ENCODE results near the gene CHST6.
"Not testable (repeated sequence)": the region's sequence is repeated elsewhere in the genome, so short reads cannot be mapped to it uniquely, and the experiment has no call there.

CHST6 gene

GRCh38 chr16:75526032-75526790 lies 31.0 kb upstream of the CHST6 start:
- H3K9me3 Mint-ChIP-seq = no peaks in the 10 kb centered on the region
- no peak overlapping the region for H3K27ac Mint-ChIP-seq
- no peak for DNase-seq
- H3K4me3 Mint-ChIP-seq = no peak overlapping the region
- H3K27me3 Mint-ChIP-seq = no peaks in the 10 kb centered on the region
- no peaks in the 10 kb centered on the region for H3K4me1 Mint-ChIP-seq (ENCODE audit: low read depth)
- H3K36me3 Mint-ChIP-seq (ENCODE audit: low read depth) = no peaks in the 10 kb centered on the region

DNA sequence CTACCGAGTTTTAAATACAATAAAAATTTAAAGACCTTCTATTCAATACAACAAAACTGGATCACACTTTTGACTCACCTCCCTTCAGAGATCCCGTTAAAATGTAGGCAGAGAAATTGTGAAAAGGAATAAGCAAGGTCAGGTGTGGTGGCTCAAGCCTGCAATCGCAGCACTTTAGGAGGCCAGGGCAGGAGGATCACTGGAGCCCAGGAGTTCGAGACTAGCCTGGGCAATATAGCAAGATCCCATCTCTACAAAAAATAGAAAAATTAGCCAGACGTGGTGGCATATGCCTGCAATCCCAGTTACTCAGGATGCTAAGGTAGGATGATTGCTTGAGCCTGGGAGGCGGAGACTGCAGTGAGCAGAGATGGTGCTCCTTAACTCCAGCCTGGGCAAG lies 23.9 kb upstream of the CHST6 start:
- Mint-ChIP-seq H3K36me3 (ENCODE audit: low read depth) (no peaks in the 10 kb centered on the region), H3K4me3 (no peak overlapping the region), H3K4me1 (ENCODE audit: low read depth) (peaks cover 14% of the 10 kb centered on the region), H3K27me3 (no peaks in the 10 kb centered on the region), H3K27ac (no peak overlapping the region), H3K9me3 (no peaks in the 10 kb centered on the region)
- no peak for DNase-seq

GRCh38 chr16:75516189-75516966 lies 21.1 kb upstream of the CHST6 start:
- not testable (repeated sequence) for H3K9me3 Mint-ChIP-seq; H3K27me3 Mint-ChIP-seq; H3K36me3 Mint-ChIP-seq (ENCODE audit: low read depth)
- Mint-ChIP-seq H3K4me1 (ENCODE audit: low read depth) (peaks cover 14% of the 10 kb centered on the region), H3K4me3 (peak overlapping the region; percentile 84), H3K27ac (peak overlapping the region; percentile 57)
- peak; percentile 71 for DNase-seq

- Mint-ChIP-seq H3K4me1 (ENCODE audit: low read depth) (peaks cover 14% of the 10 kb centered on the region), H3K27me3 (no peaks in the 10 kb centered on the region), H3K4me3 (no peak overlapping the region), H3K36me3 (ENCODE audit: low read depth) (no peaks in the 10 kb centered on the region), H3K9me3 (no peaks in the 10 kb centered on the region), H3K27ac (no peak overlapping the region)
- no peak for DNase-seq
Measured at GRCh38 chr16:75514296-75514695, 19.1 kb upstream of the CHST6 start.

GRCh38 chr16:75506574-75506973 lies 11.3 kb upstream of the CHST6 start:
- Mint-ChIP-seq H3K4me1 (ENCODE audit: low read depth) (peaks cover 3% of the 10 kb centered on the region), H3K36me3 (ENCODE audit: low read depth) (no peaks in the 10 kb centered on the region), H3K4me3 (no peak overlapping the region), H3K27me3 (peaks cover 13% of the 10 kb centered on the region), H3K27ac (no peak overlapping the region), H3K9me3 (no peaks in the 10 kb centered on the region)
- no peak for DNase-seq

GRCh38 chr16:75506107-75506506 lies 10.9 kb upstream of the CHST6 start:
- Mint-ChIP-seq H3K4me1 (ENCODE audit: low read depth) (peaks cover 3% of the 10 kb centered on the region), H3K4me3 (no peak overlapping the region), H3K27ac (no peak overlapping the region), H3K9me3 (no peaks in the 10 kb centered on the region), H3K27me3 (peaks cover 13% of the 10 kb centered on the region), H3K36me3 (ENCODE audit: low read depth) (no peaks in the 10 kb centered on the region)
- DNase-seq = no peak

DNA sequence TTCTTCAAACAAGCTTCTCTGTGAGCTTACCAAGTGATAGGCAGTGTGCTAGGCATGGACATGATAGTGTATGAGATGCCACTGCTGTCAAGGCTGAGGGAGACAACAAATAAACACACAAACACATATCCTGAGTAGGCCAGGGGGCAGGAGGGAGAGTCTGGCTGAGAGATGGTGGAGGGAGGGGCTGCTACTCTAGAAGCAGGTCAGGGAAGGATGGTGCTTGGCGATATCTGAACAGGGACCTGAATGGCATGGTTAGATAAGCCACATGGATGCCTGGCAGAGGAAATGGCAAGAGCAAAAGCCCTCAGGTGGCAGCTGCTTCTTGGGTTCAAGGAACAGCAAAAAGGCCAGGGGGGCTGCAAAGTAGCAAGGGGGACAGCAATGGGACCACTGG lies 8.6 kb upstream of the CHST6 start:
- Mint-ChIP-seq H3K9me3 (no peaks in the 10 kb centered on the region), H3K36me3 (ENCODE audit: low read depth) (no peaks in the 10 kb centered on the region), H3K4me1 (ENCODE audit: low read depth) (peaks cover 3% of the 10 kb centered on the region), H3K27ac (no peak overlapping the region), H3K27me3 (peaks cover 13% of the 10 kb centered on the region), H3K4me3 (no peak overlapping the region)
- no peak for DNase-seq

GRCh38 chr16:75502916-75503605 lies 7.8 kb upstream of the CHST6 start:
- peaks cover 3% of the 10 kb centered on the region for H3K4me1 Mint-ChIP-seq (ENCODE audit: low read depth)

GRCh38 chr16:75501820-75502219 lies 6.6 kb upstream of the CHST6 start:
- not testable (repeated sequence) for H3K27ac Mint-ChIP-seq; DNase-seq; H3K4me3 Mint-ChIP-seq; H3K36me3 Mint-ChIP-seq (ENCODE audit: low read depth); H3K9me3 Mint-ChIP-seq; H3K4me1 Mint-ChIP-seq (ENCODE audit: low read depth)
- peaks cover 14% of the 10 kb centered on the region for H3K27me3 Mint-ChIP-seq

More at GRCh38 chr16:75502916-75503605, 7.8 kb upstream of the CHST6 start:
- no peak for DNase-seq
- Mint-ChIP-seq H3K4me3 (no peak overlapping the region), H3K9me3 (no peaks in the 10 kb centered on the region), H3K36me3 (ENCODE audit: low read depth) (no peaks in the 10 kb centered on the region), H3K27me3 (peaks cover 9% of the 10 kb centered on the region), H3K27ac (no peak overlapping the region)

GRCh38 chr16:75501359-75501758 lies 6.1 kb upstream of the CHST6 start:
- H3K9me3 Mint-ChIP-seq = no peaks in the 10 kb centered on the region
- no peak overlapping the region for H3K4me3 Mint-ChIP-seq
- no peak for DNase-seq
- H3K27me3 Mint-ChIP-seq = peaks cover 13% of the 10 kb centered on the region
- no peaks in the 10 kb centered on the region for H3K36me3 Mint-ChIP-seq (ENCODE audit: low read depth)
- no peak overlapping the region for H3K27ac Mint-ChIP-seq
- H3K4me1 Mint-ChIP-seq (ENCODE audit: low read depth) = peaks cover 3% of the 10 kb centered on the region

GRCh38 chr16:75498605-75499322 lies 3.5 kb upstream of the CHST6 start:
- H3K4me1 Mint-ChIP-seq (ENCODE audit: low read depth); H3K4me3 Mint-ChIP-seq; DNase-seq; H3K9me3 Mint-ChIP-seq; H3K36me3 Mint-ChIP-seq (ENCODE audit: low read depth); H3K27ac Mint-ChIP-seq: not testable (repeated sequence)
- peaks cover 27% of the 10 kb centered on the region for H3K27me3 Mint-ChIP-seq

DNA sequence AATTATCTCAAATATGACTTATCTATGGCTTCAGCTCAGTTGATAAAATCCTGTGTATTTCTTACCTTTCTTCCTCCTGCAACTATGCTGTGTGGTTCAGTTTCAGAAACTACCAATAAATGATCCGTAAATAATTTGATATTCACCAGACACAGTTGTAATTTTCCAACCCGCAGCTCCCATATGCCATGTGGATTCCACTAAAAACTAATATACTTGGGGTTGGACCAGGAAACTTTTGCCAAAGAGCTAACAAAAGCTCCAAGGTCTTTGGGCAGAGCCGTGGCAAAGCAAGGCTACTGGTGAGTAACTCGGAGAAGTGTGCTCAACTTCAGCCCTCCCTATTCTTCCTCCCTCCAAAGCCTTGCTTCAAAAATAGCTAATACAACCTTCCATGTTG lies 2.3 kb upstream of the CHST6 start:
- no peak overlapping the region for H3K27ac Mint-ChIP-seq

DNA sequence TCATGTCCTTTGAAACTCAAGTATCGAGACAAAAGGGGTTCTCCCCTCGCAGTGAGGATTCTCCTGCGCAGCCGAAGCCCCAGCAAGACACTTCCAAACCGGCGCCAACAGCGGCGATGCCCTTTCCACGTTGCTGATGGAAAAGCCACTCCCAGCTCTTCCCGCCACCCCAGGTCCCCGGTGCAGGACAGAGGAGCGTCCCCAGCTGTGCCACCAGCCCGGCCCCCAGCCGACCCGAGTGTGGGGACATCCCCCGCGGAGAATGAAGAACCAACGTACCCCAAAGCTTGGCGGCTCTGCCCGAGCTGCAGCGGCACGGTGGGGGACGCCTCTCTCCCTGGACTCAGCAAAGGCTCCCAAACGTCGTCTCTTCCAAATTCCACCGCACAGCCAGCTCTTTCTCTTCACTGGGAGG lies 573 bp downstream of the CHST6 start:
- H3K36me3 Mint-ChIP-seq (ENCODE audit: low read depth) = no peaks in the 10 kb centered on the region
- no peak for DNase-seq
- no peaks in the 10 kb centered on the region for H3K9me3 Mint-ChIP-seq
- H3K4me1 Mint-ChIP-seq (ENCODE audit: low read depth) = peaks cover 7% of the 10 kb centered on the region
- H3K27ac Mint-ChIP-seq = no peak overlapping the region
- H3K27me3 Mint-ChIP-seq = peaks cover 35% of the 10 kb centered on the region
- peak overlapping the region; percentile 56 for H3K4me3 Mint-ChIP-seq

More for the DNA sequence above, 2.3 kb upstream of the CHST6 start:
- H3K9me3 Mint-ChIP-seq = no peaks in the 10 kb centered on the region
- H3K27me3 Mint-ChIP-seq = peaks cover 37% of the 10 kb centered on the region
- no peaks in the 10 kb centered on the region for H3K36me3 Mint-ChIP-seq (ENCODE audit: low read depth)
- H3K4me1 Mint-ChIP-seq (ENCODE audit: low read depth) = peaks cover 7% of the 10 kb centered on the region
- no peak overlapping the region for H3K4me3 Mint-ChIP-seq
- no peak for DNase-seq

- H3K27me3 Mint-ChIP-seq = peaks cover 35% of the 10 kb centered on the region
- DNase-seq = no peak
- H3K27ac Mint-ChIP-seq = no peak overlapping the region
- no peaks in the 10 kb centered on the region for H3K9me3 Mint-ChIP-seq
- no peaks in the 10 kb centered on the region for H3K36me3 Mint-ChIP-seq (ENCODE audit: low read depth)
- peaks cover 7% of the 10 kb centered on the region for H3K4me1 Mint-ChIP-seq (ENCODE audit: low read depth)
- peak overlapping the region; percentile 56 for H3K4me3 Mint-ChIP-seq
Measured at GRCh38 chr16:75494184-75494583, 1.1 kb downstream of the CHST6 start.
